SU-DHL-6 (cell line): ENCODE measurements around the gene GOLGA6L7.
"Not testable (repeated sequence)": the region's sequence is repeated elsewhere in the genome, so short reads cannot be mapped to it uniquely, and the experiment has no call there.

Source experiments
- H2AFZ ChIP-seq: fragments of 200-600 bp; sonication (generic); 2 replicates; pipeline ENCODE4 v1.6.1; 2014; ENCODE audit warnings: low read depth, mild to moderate bottlenecking, moderate library complexity, mixed read lengths, antibody characterized with exemption, low read length; ENCODE audit not compliant: severe bottlenecking
- H3F3A ChIP-seq: fragments of 200-600 bp; shearing (Covaris generic); 2 replicates; pipeline ENCODE4 v1.6.0; 2016; ENCODE audit warnings: antibody characterized with exemption, mild to moderate bottlenecking; ENCODE audit not compliant: insufficient read depth
- H3K27ac ChIP-seq: fragments of 200-600 bp; sonication (generic); 2 replicates; pipeline ENCODE4 v1.5.1; 2016; ENCODE audit warnings: low read depth, mild to moderate bottlenecking, low read length, moderate library complexity, mixed read lengths
- H3K27me3 ChIP-seq: fragments of 200-600 bp; sonication (generic), shearing (Covaris generic); 2 replicates; pipeline ENCODE4 v1.6.0; 2014; ENCODE audit warnings: mild to moderate bottlenecking, low read length
- H3K36me3 ChIP-seq: fragments of 200-600 bp; sonication (generic); 2 replicates; pipeline ENCODE4 v1.6.1; 2014; ENCODE audit warnings: mild to moderate bottlenecking, low read length, mixed read lengths
- H3K4me2 ChIP-seq: fragments of 300-600, 200-600 bp; shearing (Covaris generic), sonication (generic); 2 replicates; pipeline ENCODE4 v1.6.0; 2014; ENCODE audit warnings: low read length, low read depth, mild to moderate bottlenecking; ENCODE audit not compliant: poor library complexity, severe bottlenecking
- H3K4me3 ChIP-seq: fragments of 200-600 bp; sonication (generic); 2 replicates; pipeline ENCODE4 v1.5.1; 2014; ENCODE audit warnings: antibody characterized with exemption, low read length, mild to moderate bottlenecking, mixed read lengths; ENCODE audit not compliant: insufficient read depth, poor library complexity, severe bottlenecking
- H3K79me2 ChIP-seq: fragments of 200-600 bp; sonication (generic); 2 replicates; pipeline ENCODE4 v1.6.1; 2014; ENCODE audit warnings: mild to moderate bottlenecking, low read length, moderate library complexity; ENCODE audit not compliant: insufficient read depth
- H3K9ac ChIP-seq: fragments of 200-600 bp; sonication (generic); 2 replicates; pipeline ENCODE4 v1.7.0; 2014; ENCODE audit warnings: mild to moderate bottlenecking, low read length
- H3K9me2 ChIP-seq: fragments of 200-600 bp; sonication (generic); replicated peaks from 2 replicates; pipeline ENCODE4 v1.6.1; 2014; ENCODE audit warnings: low read length; ENCODE audit not compliant: insufficient read depth
- H3K9me3 ChIP-seq: fragments of 200-600 bp; sonication (generic); 2 replicates; pipeline ENCODE4 v1.6.1; 2014; ENCODE audit warnings: low read length, mixed read lengths; ENCODE audit not compliant: insufficient read depth
- H4K20me1 ChIP-seq: fragments of 200-600 bp; sonication (generic); 2 replicates; pipeline ENCODE4 v1.6.1; 2014; ENCODE audit warnings: low read depth, mild to moderate bottlenecking, antibody characterized with exemption, low read length, moderate library complexity, mixed read lengths
- CTCF ChIP-seq: fragments of 200-600 bp; sonication (generic); IDR thresholded peaks from one replicate; pipeline ENCODE4 v1.5.1; 2017; ENCODE audit warnings: antibody characterized with exemption, mild to moderate bottlenecking, low read length, moderate library complexity; ENCODE audit not compliant: insufficient read depth, poor library complexity, severe bottlenecking
- EZH2phosphoT487 ChIP-seq: fragments of 200-600 bp; sonication (generic), shearing (Covaris generic); conservative IDR thresholded peaks from 2 replicates; pipeline ENCODE4 v1.6.1; 2018; ENCODE audit warnings: mild to moderate bottlenecking, antibody characterized with exemption, low read length, moderate library complexity, mixed read lengths

GOLGA6L7 gene

DNA sequence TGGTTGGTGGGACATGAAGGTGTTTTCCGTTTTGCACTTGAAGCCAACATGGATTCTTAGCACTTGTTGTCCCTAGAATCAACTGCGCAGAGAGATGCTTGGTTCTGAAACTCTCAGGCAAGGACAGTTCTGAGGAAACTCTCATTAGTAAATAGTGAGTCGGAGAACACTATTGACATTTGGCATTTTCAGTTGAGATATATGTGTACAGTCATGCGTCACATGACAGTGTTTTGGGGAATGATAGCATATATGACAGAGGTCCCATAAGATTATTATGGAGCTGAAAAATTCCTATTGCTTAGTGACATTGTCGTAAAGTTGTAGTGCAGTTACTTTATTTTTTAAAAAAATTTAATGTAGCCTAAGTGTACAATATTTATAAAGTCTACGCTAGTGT is 43.1 kb upstream of the GOLGA6L7 start:
- no peaks in the 10 kb centered on the region for H3K79me2 ChIP-seq
- no peak overlapping the region for H3K9ac ChIP-seq
- H3F3A ChIP-seq = no peaks in the 10 kb centered on the region
- no peaks in the 10 kb centered on the region for H3K9me3 ChIP-seq
- no peak overlapping the region for H3K27ac ChIP-seq
- no peaks in the 10 kb centered on the region for H3K9me2 ChIP-seq
- TF ChIP-seq CTCF (no peak), EZH2phosphoT487 (no peak)
- no peaks in the 10 kb centered on the region for H4K20me1 ChIP-seq
- H3K36me3 ChIP-seq = no peaks in the 10 kb centered on the region
- no peak overlapping the region for H2AFZ ChIP-seq
- H3K27me3 ChIP-seq = no peaks in the 10 kb centered on the region
- H3K4me2 ChIP-seq = no peak overlapping the region
- H3K4me3 ChIP-seq = no peak overlapping the region

GRCh38 chr15:28890711-28891495 is 42.5 kb upstream of the GOLGA6L7 start:
- H3K79me2 ChIP-seq = no peaks in the 10 kb centered on the region
- no peaks in the 10 kb centered on the region for H3K27me3 ChIP-seq
- no peak overlapping the region for H2AFZ ChIP-seq
- no peaks in the 10 kb centered on the region for H3K36me3 ChIP-seq
- H4K20me1 ChIP-seq = no peaks in the 10 kb centered on the region
- H3K9me2 ChIP-seq = no peaks in the 10 kb centered on the region
- H3K4me3 ChIP-seq = no peak overlapping the region
- no peaks in the 10 kb centered on the region for H3F3A ChIP-seq
- TF ChIP-seq CTCF (no peak), EZH2phosphoT487 (no peak)
- H3K9ac ChIP-seq = no peak overlapping the region
- no peak overlapping the region for H3K27ac ChIP-seq
- H3K4me2 ChIP-seq = no peak overlapping the region
- no peaks in the 10 kb centered on the region for H3K9me3 ChIP-seq

DNA sequence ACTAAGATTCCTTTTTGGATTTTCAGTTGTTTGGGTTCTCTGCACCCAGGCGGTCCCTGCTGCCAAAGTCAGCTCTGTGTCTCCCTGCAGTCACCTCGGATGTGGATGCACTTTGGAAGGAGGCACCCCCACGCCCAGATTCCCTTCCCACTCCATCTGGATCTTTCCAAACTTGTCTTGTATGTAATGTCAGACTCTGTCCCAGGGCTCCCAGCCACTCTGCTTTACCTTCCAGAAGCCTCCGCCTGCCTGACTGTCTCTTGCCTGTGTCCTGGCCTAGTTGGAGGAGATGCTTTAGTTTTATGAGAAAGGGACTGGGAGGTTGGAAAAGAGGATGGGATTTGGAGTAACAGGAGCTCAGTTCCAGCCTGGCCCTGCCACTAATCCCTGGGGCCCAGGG is 41.8 kb upstream of the GOLGA6L7 start:
- not testable (repeated sequence) for H2AFZ ChIP-seq, H3F3A ChIP-seq, H3K4me3 ChIP-seq, H3K36me3 ChIP-seq, H3K9me3 ChIP-seq, H4K20me1 ChIP-seq, H3K79me2 ChIP-seq, H3K9ac ChIP-seq, H3K27ac ChIP-seq, H3K4me2 ChIP-seq, H3K9me2 ChIP-seq, H3K27me3 ChIP-seq

- not testable (repeated sequence) for H3K27ac ChIP-seq, H3K9me2 ChIP-seq, H3K9ac ChIP-seq
Measured at GRCh38 chr15:28889871-28890270, 41.4 kb upstream of the GOLGA6L7 start.

More at GRCh38 chr15:28889871-28890270, 41.4 kb upstream of the GOLGA6L7 start:
- not testable (repeated sequence) for H3K4me3 ChIP-seq, H3K4me2 ChIP-seq, H3K9me3 ChIP-seq, H3F3A ChIP-seq, H2AFZ ChIP-seq, H3K79me2 ChIP-seq, H3K36me3 ChIP-seq, H3K27me3 ChIP-seq, H4K20me1 ChIP-seq
